SK-N-SH (cell line): ENCODE data around the gene NLK. TPM values are rescaled to one million over a fixed set of nuclear protein-coding genes. Genes with fewer than 3 reads are reported as not detected.
"Not testable (repeated sequence)": the region's sequence is repeated elsewhere in the genome, so short reads cannot be mapped to it uniquely, and the experiment has no call there.

ENCODE experiments used
- CTCF ChIA-PET: fragments of 300-600, 350-600 bp; formaldehyde crosslinking; extraction: SDS; loops from one replicate; lab custom pipeline; 2021; lab: Yijun Ruan, JAX
- POLR2A ChIA-PET: fragments of 350-600 bp; sonication (Branson Sonifier 250); formaldehyde crosslinking; extraction: SDS; loops from one replicate; lab custom pipeline; 2020; ENCODE audit warnings: antibody characterized with exemption, inconsistent platforms; lab: Yijun Ruan, JAX
- DNase-seq: peaks from one replicate; pipeline ENCODE4 v3.0.0; 2012
- H2AFZ ChIP-seq: fragments of 200-600 bp; sonication (generic); 2 replicates; pipeline ENCODE4 v1.8.1; 2016; ENCODE audit warnings: antibody characterized with exemption, mild to moderate bottlenecking, low read depth
- H3F3A ChIP-seq: fragments of 200-600 bp; sonication (generic); replicated peaks from 2 replicates; pipeline ENCODE3; 2016; ENCODE audit warnings: antibody characterized with exemption, mild to moderate bottlenecking; ENCODE audit not compliant: insufficient read depth
- H3K27ac ChIP-seq, 2 experiments: fragments of 200-500 bp in 1 of 2; fragments of 200-600 bp in 1 of 2; sonication (Bioruptor generic) in 1 of 2; sonication (generic), shearing (Covaris generic) in 1 of 2; 2 replicates each; pipeline versions ENCODE4 v1.5.1 to v1.6.1; 2014 to 2016; ENCODE audit warnings: low read depth in 2 of 2, inconsistent platforms in 1 of 2, low read length in 1 of 2, mild to moderate bottlenecking in 1 of 2, mixed read lengths in 1 of 2
- H3K27me3 ChIP-seq: fragments of 200-600 bp; sonication (generic), shearing (Covaris generic); 2 replicates; pipeline ENCODE4 v1.6.1; 2016; ENCODE audit warnings: mixed run types; ENCODE audit not compliant: insufficient read depth
- H3K36me3 ChIP-seq, 2 experiments: fragments of 200-500 bp in 1 of 2; fragments of 200-600 bp in 1 of 2; sonication (Bioruptor generic) in 1 of 2; sonication (generic) in 1 of 2; replicated peaks in 1 of 2; 2 replicates each; pipeline versions ENCODE3 to v1.5.1; 2014 to 2016; ENCODE audit warnings: low read length in 1 of 2, mild to moderate bottlenecking in 1 of 2; ENCODE audit not compliant: insufficient read depth in 2 of 2, control insufficient read depth in 1 of 2
- H3K4me1 ChIP-seq, 2 experiments: fragments of 200-500 bp in 1 of 2; fragments of 200-600 bp in 1 of 2; sonication (Bioruptor generic) in 1 of 2; sonication (generic), shearing (Covaris generic) in 1 of 2; 2 replicates each; pipeline versions ENCODE4 v1.5.1 to v1.6.1; 2014 to 2016; ENCODE audit warnings: low read depth in 1 of 2, low read length in 1 of 2, mixed run types in 1 of 2; ENCODE audit not compliant: insufficient read depth in 2 of 2, control insufficient read depth in 1 of 2
- H3K4me2 ChIP-seq: fragments of 200-600 bp; sonication (generic), shearing (Covaris generic); 2 replicates; pipeline ENCODE4 v1.6.1; 2017; ENCODE audit warnings: mixed run types
- H3K4me3 ChIP-seq, 2 experiments: fragments of 200-500 bp in 1 of 2; fragments of 200-600 bp in 1 of 2; sonication (Bioruptor generic) in 1 of 2; sonication (generic), shearing (Covaris generic) in 1 of 2; 2 replicates each; pipeline versions ENCODE4 v1.5.1 to v1.8.1; 2014 to 2016; ENCODE audit warnings: low read depth in 2 of 2, inconsistent platforms in 1 of 2, low read length in 1 of 2, mild to moderate bottlenecking in 1 of 2, mixed read lengths in 1 of 2, moderate library complexity in 1 of 2
- H3K79me2 ChIP-seq: fragments of 200-600 bp; sonication (generic); 2 replicates; pipeline ENCODE4 v1.8.1; 2017; ENCODE audit warnings: mild to moderate bottlenecking; ENCODE audit not compliant: insufficient read depth
- H3K9ac ChIP-seq: fragments of 200-600 bp; sonication (generic); 2 replicates; pipeline ENCODE4 v1.6.1; 2017; ENCODE audit warnings: mixed run types
- H3K9me2 ChIP-seq: fragments of 200-600 bp; sonication (generic); 2 replicates; pipeline ENCODE4 v1.6.1; 2017; ENCODE audit warnings: mixed run types
- H3K9me3 ChIP-seq: fragments of 200-600 bp; sonication (generic); 2 replicates; pipeline ENCODE4 v1.6.1; 2017; ENCODE audit warnings: mixed run types, mild to moderate bottlenecking, moderate library complexity
- H4K20me1 ChIP-seq: fragments of 200-600 bp; sonication (generic); 2 replicates; pipeline ENCODE4 v1.6.1; 2017; ENCODE audit warnings: mild to moderate bottlenecking, mixed run types; ENCODE audit not compliant: insufficient read depth
- CTCF ChIP-seq: fragments of 200-600 bp; sonication (generic); IDR thresholded peaks from 2 replicates; pipeline ENCODE4 v1.6.1; 2017; ENCODE audit warnings: antibody characterized with exemption, mild to moderate bottlenecking, moderate library complexity
- EP300 ChIP-seq, 2 experiments: IDR thresholded peaks; 2 replicates each; pipeline versions ENCODE4 v1.4.0 to v1.6.1; 2012; ENCODE audit warnings: borderline replicate concordance in 1 of 2, low read depth in 1 of 2, low read length in 1 of 2
- FOXJ3 ChIP-seq: sonication (generic); formaldehyde crosslinking; IDR thresholded peaks from 2 replicates; pipeline ENCODE4 v1.5.1; 2020; ENCODE audit warnings: mild to moderate bottlenecking, missing genetic modification reagents
- FOXM1 ChIP-seq: IDR thresholded peaks from 2 replicates; pipeline ENCODE4 v1.4.0; 2012; ENCODE audit warnings: low read depth, mild to moderate bottlenecking
- MAX ChIP-seq: IDR thresholded peaks from 2 replicates; pipeline ENCODE4 v1.4.0; 2012; ENCODE audit warnings: low read depth
- MXI1 ChIP-seq: IDR thresholded peaks from 2 replicates; pipeline ENCODE4 v1.6.1; 2012; ENCODE audit warnings: mild to moderate bottlenecking, low read depth, low read length, improper control_type of control experiment
- PBX3 ChIP-seq: IDR thresholded peaks from 2 replicates; pipeline ENCODE4; 2012
- RCOR1 ChIP-seq: fragments of 150-350 bp; IDR thresholded peaks from 2 replicates; pipeline ENCODE4 v1.6.1; 2017; ENCODE audit warnings: antibody characterized with exemption, low read length
- RXRA ChIP-seq: IDR thresholded peaks from 2 replicates; pipeline ENCODE4 v1.4.0; 2012; ENCODE audit warnings: low read depth, mild to moderate bottlenecking, borderline replicate concordance
- TAF1 ChIP-seq: IDR thresholded peaks from 2 replicates; pipeline ENCODE4 v1.6.1; 2012; ENCODE audit warnings: low read depth, mild to moderate bottlenecking, low read length, moderate library complexity, borderline replicate concordance
- ZBTB33 ChIP-seq: IDR thresholded peaks from 2 replicates; pipeline ENCODE4 v1.4.0; 2012; ENCODE audit warnings: low read depth, borderline replicate concordance
- WGBS: methylation state at CpG from one replicate; pipeline ENCODE4 v1.1.6; 2017; ENCODE audit warnings: low lambda C conversion rate; 5-methylcytosine and 5-hydroxymethylcytosine counted together
- polyA plus RNA-seq, 3 experiments: library from polyadenylated mRNA; depleted of rRNA; stranded (reverse); fragments of >200 nt; gene quantifications; 2 replicates each; pipeline ENCODE4 v1.2.3, GENCODE V29; 2012

NLK gene
- polyA plus RNA-seq, 1 of the 3 experiments (the other 2 are of a cell fraction), result 12.3 TPM

GRCh38 chr17:27997522-27997921 lies 45.0 kb upstream of the NLK start:
- H3K9me2 ChIP-seq, result no peaks in the 10 kb centered on the region
- no peak for TF ChIP-seq RXRA
- H3F3A ChIP-seq, result no peaks in the 10 kb centered on the region
- ChIA-PET POLR2A (no interaction called here), CTCF (no interaction called here)
- H3K9me3 ChIP-seq, result no peaks in the 10 kb centered on the region
- H4K20me1 ChIP-seq, result no peaks in the 10 kb centered on the region
- no peaks in the 10 kb centered on the region for H3K4me1 ChIP-seq
- H3K27me3 ChIP-seq, result no peaks in the 10 kb centered on the region
- no peak overlapping the region for H3K4me3 ChIP-seq
- H3K27ac ChIP-seq, result no peak overlapping the region
- H3K4me2 ChIP-seq, result no peak overlapping the region
- H3K36me3 ChIP-seq, result no peaks in the 10 kb centered on the region
- H3K79me2 ChIP-seq, result no peaks in the 10 kb centered on the region
- H2AFZ ChIP-seq, result no peak overlapping the region
- DNase-seq, result no peak
- H3K9ac ChIP-seq, result no peak overlapping the region
- WGBS, result 73% methylated on average over 3 of the region's 3 CpGs

GRCh38 chr17:28001149-28001548 lies 41.3 kb upstream of the NLK start:
- WGBS, result 56% methylated on average over 3 of the region's 3 CpGs
- no peak overlapping the region for H3K9ac ChIP-seq
- H3K4me1 ChIP-seq, result no peaks in the 10 kb centered on the region
- no peaks in the 10 kb centered on the region for H3K9me3 ChIP-seq
- H3K4me3 ChIP-seq, result no peak overlapping the region
- H3K9me2 ChIP-seq, result no peaks in the 10 kb centered on the region
- H3K27me3 ChIP-seq, result no peaks in the 10 kb centered on the region
- no peak overlapping the region for H3K4me2 ChIP-seq
- H4K20me1 ChIP-seq, result no peaks in the 10 kb centered on the region
- no peaks in the 10 kb centered on the region for H3K79me2 ChIP-seq
- no peak overlapping the region for H3K27ac ChIP-seq
- TF ChIP-seq CTCF, result no peak
- H3K36me3 ChIP-seq, result no peaks in the 10 kb centered on the region
- H2AFZ ChIP-seq, result no peak overlapping the region
- H3F3A ChIP-seq, result no peaks in the 10 kb centered on the region
- no peak for DNase-seq
- POLR2A ChIA-PET, result interaction anchor here (0.6 kb wide), 1 partner anchor 719 kb away, joined by 4 read pairs; no protein-coding TSS in a partner anchor
- CTCF ChIA-PET, result no interaction called here

GRCh38 chr17:28004344-28004743 lies 38.1 kb upstream of the NLK start:
- no peak overlapping the region for H3K4me3 ChIP-seq
- H3K9me2 ChIP-seq, result no peaks in the 10 kb centered on the region
- H3K9me3 ChIP-seq, result no peaks in the 10 kb centered on the region
- TF ChIP-seq MAX (no peak), RXRA (no peak), MXI1 (no peak), FOXJ3 (CRISPR knock-in tag) (no peak), PBX3 (no peak), FOXM1 (no peak), TAF1 (no peak), EP300 (IDR thresholded peaks at IDR 0.05; ENCODE audit: borderline replicate concordance in 1 of 2, low read depth in 1 of 2, low read length in 1 of 2) (no peak), RCOR1 (no peak), ZBTB33 (no peak)
- no peak overlapping the region for H3K4me2 ChIP-seq
- H3K27ac ChIP-seq, result no peak overlapping the region
- 32% methylated on average over 2 of the region's 2 CpGs for WGBS
- H3K36me3 ChIP-seq, result no peaks in the 10 kb centered on the region
- H3K27me3 ChIP-seq, result no peaks in the 10 kb centered on the region
- no peaks in the 10 kb centered on the region for H3F3A ChIP-seq
- H2AFZ ChIP-seq, result no peak overlapping the region
- H3K4me1 ChIP-seq, result no peaks in the 10 kb centered on the region
- CTCF ChIA-PET, result no interaction called here
- no peaks in the 10 kb centered on the region for H3K79me2 ChIP-seq
- H3K9ac ChIP-seq, result no peak overlapping the region
- POLR2A ChIA-PET, result no interaction called here
- no peaks in the 10 kb centered on the region for H4K20me1 ChIP-seq
- DNase-seq, result no peak

GRCh38 chr17:28007925-28008324 lies 34.6 kb upstream of the NLK start:
- H3K9ac ChIP-seq, POLR2A ChIA-PET, H3K36me3 ChIP-seq, H3K27me3 ChIP-seq, DNase-seq, H4K20me1 ChIP-seq, H3K4me2 ChIP-seq, H3K4me3 ChIP-seq, H3K27ac ChIP-seq, H3K4me1 ChIP-seq, H3K79me2 ChIP-seq, H3K9me3 ChIP-seq, H3K9me2 ChIP-seq, H2AFZ ChIP-seq, H3F3A ChIP-seq: not testable (repeated sequence)
- 76% methylated on average over 4 of the region's 4 CpGs for WGBS
- CTCF ChIA-PET, result interaction anchor here (1.0 to 1.2 kb wide), 2 partner anchors 24 to 226 kb away, joined by 3 read pairs; no protein-coding TSS in a partner anchor
